ENCODE measurements around the gene ERFL. TPM values are rescaled to one million over a fixed set of nuclear protein-coding genes. Genes with fewer than 3 reads are reported as not detected.

Gene ERFL
- polyA plus RNA-seq, 1 of the 3 experiments (the other 2 are of a cell fraction), result 0.07 TPM

DNA sequence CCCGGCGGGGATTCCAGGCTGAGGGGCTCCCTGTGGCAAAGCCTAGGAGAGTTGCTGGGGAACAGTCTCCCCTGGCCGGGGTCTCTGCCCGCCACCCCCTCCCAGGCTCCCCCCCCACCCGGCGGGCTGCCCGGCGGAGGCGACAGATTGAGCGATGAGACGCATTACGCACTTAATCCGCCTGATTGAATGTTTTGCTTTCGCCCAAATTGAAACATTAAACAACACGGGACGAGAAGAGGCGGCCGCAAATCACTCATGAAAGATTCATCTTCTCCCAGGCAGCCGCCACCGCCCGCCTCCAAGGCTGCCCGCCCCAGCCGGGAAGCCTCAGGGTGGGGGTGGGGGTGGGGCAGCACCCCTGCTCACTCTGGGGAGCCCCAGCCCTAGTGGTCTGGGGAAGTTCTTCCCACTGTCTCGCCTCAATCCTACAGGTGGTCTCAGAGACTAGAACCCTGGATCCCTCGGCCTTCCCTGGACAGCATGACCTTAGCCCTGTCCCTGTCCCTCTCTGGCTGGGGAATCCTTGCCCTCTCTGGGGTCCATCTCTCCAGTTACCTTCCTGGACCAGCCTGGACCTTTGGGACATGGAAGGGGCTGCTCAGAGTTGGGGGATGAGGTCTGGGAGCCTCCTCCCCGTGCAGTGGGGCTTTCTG, 7.6 kb upstream of the ERFL start:
- H3K27ac ChIP-seq (ENCODE audit: low read depth in 2 of 2, low read length in 1 of 2), result no peak overlapping the region
- peaks cover 0 to 11% of the 10 kb centered on the region in 2 experiments; a peak in 2 of 4 replicates for H3K4me1 ChIP-seq (ENCODE audit: control insufficient read depth in 1 of 2, insufficient read depth in 2 of 2, low read depth in 1 of 2, low read length in 1 of 2)
- no peak for DNase-seq
- 28% methylated on average over 18 of the region's 26 CpGs for WGBS (ENCODE audit: low lambda C conversion rate)
- H3K9me3 ChIP-seq, result no peaks in the 10 kb centered on the region
- H4K20me1 ChIP-seq (ENCODE audit: insufficient read depth), result 0 out of 2 replicates have a peak, but pooled peaks cover 3% of the 10 kb centered on the region
- no peaks in the 10 kb centered on the region for H3K9me2 ChIP-seq
- no peak overlapping the region for H2AFZ ChIP-seq (ENCODE audit: low read depth)
- H3K4me3 ChIP-seq (ENCODE audit: low read depth in 2 of 2, low read length in 1 of 2), result no peak overlapping the region
- no peak overlapping the region for H3K4me2 ChIP-seq
- H3K36me3 ChIP-seq (replicated peaks in 1 of 2; ENCODE audit: control insufficient read depth in 1 of 2, insufficient read depth in 2 of 2, low read length in 1 of 2), result no peaks in the 10 kb centered on the region
- H3K79me2 ChIP-seq (ENCODE audit: insufficient read depth), result no peaks in the 10 kb centered on the region
- H3K9ac ChIP-seq, result no peak overlapping the region
- no peaks in the 10 kb centered on the region for H3F3A ChIP-seq (replicated peaks; ENCODE audit: insufficient read depth)
- H3K27me3 ChIP-seq (ENCODE audit: insufficient read depth), result peaks cover 7% of the 10 kb centered on the region
- ChIA-PET POLR2A (no interaction called here), CTCF (interaction anchor here (0.6 to 2.0 kb wide), 6 partner anchors 11 to 50 kb away, joined by 3 to 9 read pairs (median 3); no protein-coding TSS in a partner anchor)
- no peak for TF ChIP-seq ELF1 (IDR thresholded peaks at IDR 0.05)

DNA sequence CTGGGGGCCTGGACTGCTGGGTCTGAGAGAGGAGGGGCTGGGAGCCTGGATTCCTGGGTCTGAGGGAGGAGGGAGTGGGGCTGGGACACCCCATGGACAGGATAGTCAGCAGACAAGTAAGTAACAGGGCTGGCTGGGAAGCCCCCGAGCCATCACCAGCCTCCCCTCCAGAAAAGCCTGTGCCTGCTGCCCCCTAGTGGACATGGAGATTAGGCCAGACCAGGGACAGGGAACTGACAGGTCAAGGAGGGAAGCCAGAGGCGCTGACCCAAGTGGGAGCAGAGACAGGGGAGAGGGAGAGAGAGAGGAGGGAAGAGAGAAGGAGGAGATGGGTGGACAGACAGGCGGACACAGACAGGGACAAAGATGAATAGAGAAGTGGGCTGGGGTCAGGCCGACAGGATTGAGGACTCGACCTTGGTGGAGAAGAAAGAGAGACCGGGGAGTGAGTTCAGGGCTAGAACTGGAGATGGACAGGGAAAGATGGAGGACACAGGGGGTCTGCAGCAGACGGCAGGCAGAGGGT, 6.7 kb upstream of the ERFL start:
- Histone ChIP-seq H3K27me3 (ENCODE audit: insufficient read depth) (peaks cover 13% of the 10 kb centered on the region), H3K9ac (no peak overlapping the region), H3K27ac (ENCODE audit: low read depth in 2 of 2, low read length in 1 of 2) (no peak overlapping the region), H3K4me3 (ENCODE audit: low read depth in 2 of 2, low read length in 1 of 2) (no peak overlapping the region; a peak in 1 of 4 replicates), H3K4me1 (ENCODE audit: control insufficient read depth in 1 of 2, insufficient read depth in 2 of 2, low read depth in 1 of 2, low read length in 1 of 2) (peaks cover 0 to 11% of the 10 kb centered on the region in 2 experiments; a peak in 2 of 4 replicates), H3K4me2 (no peak overlapping the region), H3K9me2 (no peaks in the 10 kb centered on the region), H3K9me3 (no peaks in the 10 kb centered on the region), H2AFZ (ENCODE audit: low read depth) (no peak overlapping the region), H3F3A (replicated peaks; ENCODE audit: insufficient read depth) (no peaks in the 10 kb centered on the region), H3K79me2 (ENCODE audit: insufficient read depth) (no peaks in the 10 kb centered on the region), H4K20me1 (ENCODE audit: insufficient read depth) (0 out of 2 replicates have a peak, but pooled peaks cover 3% of the 10 kb centered on the region), H3K36me3 (replicated peaks in 1 of 2; ENCODE audit: control insufficient read depth in 1 of 2, insufficient read depth in 2 of 2, low read length in 1 of 2) (no peaks in the 10 kb centered on the region)
- TF ChIP-seq RCOR1 (IDR thresholded peaks at IDR 0.05; ENCODE audit: low read length) (peak; percentile 18; the same call in 1 of the 2 replicates), FOSL2 (IDR thresholded peaks at IDR 0.05; ENCODE audit: borderline replicate concordance, low read depth) (no peak), SMC3 (IDR thresholded peaks at IDR 0.05; ENCODE audit: low read depth, low read length) (peak; percentile 60; the same call in 1 of the 2 replicates), RAD21 (IDR thresholded peaks at IDR 0.05; ENCODE audit: low read length) (peak; percentile 76)
- TF ChIP-seq, protein P1, sequence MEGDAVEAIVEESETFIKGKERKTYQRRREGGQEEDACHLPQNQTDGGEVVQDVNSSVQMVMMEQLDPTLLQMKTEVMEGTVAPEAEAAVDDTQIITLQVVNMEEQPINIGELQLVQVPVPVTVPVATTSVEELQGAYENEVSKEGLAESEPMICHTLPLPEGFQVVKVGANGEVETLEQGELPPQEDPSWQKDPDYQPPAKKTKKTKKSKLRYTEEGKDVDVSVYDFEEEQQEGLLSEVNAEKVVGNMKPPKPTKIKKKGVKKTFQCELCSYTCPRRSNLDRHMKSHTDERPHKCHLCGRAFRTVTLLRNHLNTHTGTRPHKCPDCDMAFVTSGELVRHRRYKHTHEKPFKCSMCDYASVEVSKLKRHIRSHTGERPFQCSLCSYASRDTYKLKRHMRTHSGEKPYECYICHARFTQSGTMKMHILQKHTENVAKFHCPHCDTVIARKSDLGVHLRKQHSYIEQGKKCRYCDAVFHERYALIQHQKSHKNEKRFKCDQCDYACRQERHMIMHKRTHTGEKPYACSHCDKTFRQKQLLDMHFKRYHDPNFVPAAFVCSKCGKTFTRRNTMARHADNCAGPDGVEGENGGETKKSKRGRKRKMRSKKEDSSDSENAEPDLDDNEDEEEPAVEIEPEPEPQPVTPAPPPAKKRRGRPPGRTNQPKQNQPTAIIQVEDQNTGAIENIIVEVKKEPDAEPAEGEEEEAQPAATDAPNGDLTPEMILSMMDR (IDR thresholded peaks at IDR 0.05), result peak; percentile 90
- ChIA-PET POLR2A (no interaction called here), CTCF (interaction anchor here (0.6 to 3.0 kb wide), 12 partner anchors 8 to 139 kb away, joined by 3 to 17 read pairs (median 3); partner anchors contain the start of gene ARHGEF1)
- 23% methylated on average over 7 of the region's 7 CpGs for WGBS (ENCODE audit: low lambda C conversion rate)
- DNase-seq, result peak; percentile 93
